HG03571 (cell line): ENCODE measurements around the gene ESPL1.

Source experiments
- ATAC-seq: cut with Tn5 transposase; IDR thresholded peaks from one replicate; pipeline ENCODE4 v1.9.1; 2021; ENCODE audit not compliant: unreplicated experiment

ESPL1 gene

DNA sequence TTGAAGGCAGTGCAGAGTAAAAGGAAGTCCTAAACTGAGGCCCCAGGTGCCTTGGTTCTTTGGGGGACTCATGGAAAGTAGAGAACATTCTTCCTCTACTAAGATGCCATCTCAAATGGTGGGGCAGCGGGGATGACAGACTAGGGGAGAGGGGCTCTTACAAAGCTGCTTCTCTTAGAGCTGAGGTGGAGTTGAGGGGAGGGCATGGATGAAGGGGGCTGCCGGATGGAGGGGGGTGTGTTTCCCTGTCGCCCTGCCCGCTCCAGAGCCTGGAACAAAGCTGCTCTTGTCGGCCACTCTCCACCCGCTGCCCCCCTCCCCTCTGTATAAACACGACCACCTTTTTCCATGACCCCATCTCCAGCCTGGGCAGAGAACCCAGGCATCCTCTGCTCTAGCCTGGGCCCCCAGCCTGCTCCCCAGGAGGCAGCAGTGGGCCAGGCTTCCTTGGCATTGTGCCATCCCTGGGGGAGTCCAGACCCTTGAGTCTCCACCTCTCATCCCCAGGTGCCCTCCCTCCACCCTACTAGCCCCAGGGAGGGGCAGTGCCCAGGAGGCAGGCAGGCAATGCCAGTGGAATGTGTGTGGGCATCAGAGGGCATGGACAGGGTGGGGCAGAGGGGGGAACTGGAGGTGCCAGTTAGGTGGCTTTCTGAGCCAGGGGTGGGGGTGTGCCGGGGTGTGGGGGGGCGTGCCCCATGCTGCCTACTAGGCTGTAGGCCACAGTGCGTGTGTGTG is 37.8 kb upstream of the ESPL1 start:
- no peak for ATAC-seq

DNA sequence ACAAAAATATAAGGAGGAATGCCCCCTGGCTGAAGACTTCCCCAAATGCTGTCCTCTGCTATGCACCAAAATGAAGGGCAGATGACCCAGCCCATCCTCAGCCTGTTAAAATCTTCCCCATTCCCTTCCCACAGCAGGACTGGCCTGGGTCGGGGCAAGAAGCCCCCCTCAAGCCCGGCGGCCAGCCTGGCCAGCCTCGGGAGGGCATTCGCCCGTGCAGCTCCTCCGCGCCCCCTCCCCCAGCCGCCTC is 36.5 kb upstream of the ESPL1 start:
- ATAC-seq = no peak

DNA sequence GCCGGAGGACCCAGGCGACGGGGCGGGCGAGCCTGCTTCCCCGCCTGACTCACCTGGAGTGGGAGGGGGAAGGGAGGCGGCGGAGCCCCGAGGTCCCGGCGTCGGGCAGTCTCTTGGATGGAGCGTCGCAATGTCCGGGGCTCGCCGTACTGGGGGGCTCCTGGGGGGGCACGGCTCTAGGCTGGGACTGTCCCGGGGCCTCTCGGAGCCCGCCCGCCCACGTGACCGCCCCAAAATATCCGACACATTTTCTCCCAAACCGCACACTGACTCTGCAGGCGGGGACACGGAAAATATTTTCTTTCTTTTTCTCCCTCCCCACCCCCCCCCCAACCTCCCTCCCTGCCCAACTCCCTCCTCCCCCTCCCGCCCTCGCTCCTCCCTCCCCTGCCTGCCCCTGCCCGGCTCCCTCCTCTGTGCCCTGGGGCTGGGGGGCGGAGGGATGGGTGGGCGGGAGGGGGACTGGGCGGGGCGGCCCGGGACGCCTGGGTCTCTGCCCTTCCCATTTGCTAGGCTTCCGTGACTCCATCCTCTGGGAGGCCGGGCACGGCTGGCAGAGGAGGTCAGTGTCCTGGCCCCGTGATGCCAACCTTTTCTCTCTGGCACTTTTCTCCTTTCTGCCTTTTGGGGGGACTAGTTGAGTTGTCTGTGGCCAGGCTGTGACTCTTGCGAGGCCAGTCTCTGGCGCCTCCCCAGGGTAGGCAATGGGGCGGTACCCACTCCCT is 36.0 kb upstream of the ESPL1 start, which contains the start of gene RARG:
Gene RARG (minus strand): TSS at position 289 of the 725 bp plus-strand sequence. CDS start 4,664 bp downstream, outside the sequence.
- ATAC-seq = no peak

DNA sequence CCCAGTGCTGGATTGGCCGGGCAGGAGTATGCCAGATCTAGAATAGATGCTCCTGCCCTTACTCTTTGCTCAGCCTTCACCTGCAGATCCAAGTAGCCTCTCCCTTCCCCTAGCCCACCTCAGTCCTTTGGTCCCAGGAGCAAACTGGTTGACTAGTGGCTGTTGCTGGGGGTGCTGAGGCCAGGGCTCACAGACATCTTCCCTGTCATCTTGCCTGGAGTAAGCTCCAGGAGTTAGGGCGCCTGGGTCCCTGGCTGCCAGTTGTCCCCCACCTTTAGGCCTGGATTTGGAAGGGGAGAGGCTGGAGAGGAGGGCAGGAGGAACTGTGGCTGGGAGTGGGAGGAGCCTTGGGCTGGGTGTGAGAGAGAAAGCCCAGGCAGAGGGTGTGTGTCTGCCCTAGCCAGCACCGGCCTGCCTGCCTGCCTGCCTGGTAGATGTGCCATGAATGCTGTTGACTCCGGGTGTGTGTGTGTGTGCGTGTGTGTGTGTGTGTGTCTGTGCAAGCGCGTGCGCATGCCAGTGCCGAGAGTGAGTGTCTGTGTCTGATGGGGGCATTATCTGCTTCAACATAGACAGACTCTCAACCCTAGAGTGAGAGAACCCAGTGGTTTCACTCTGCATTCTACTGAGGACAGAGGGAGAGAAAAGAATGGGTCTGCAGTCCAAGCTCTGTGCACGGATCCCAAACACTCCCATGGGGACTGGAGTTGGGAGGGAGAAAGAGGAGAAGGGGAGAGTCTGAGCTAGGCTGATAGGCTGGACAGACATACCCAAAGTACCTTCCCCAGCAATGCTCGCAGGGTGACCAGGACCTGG is 35.2 kb upstream of the ESPL1 start:
- ATAC-seq = no peak

DNA sequence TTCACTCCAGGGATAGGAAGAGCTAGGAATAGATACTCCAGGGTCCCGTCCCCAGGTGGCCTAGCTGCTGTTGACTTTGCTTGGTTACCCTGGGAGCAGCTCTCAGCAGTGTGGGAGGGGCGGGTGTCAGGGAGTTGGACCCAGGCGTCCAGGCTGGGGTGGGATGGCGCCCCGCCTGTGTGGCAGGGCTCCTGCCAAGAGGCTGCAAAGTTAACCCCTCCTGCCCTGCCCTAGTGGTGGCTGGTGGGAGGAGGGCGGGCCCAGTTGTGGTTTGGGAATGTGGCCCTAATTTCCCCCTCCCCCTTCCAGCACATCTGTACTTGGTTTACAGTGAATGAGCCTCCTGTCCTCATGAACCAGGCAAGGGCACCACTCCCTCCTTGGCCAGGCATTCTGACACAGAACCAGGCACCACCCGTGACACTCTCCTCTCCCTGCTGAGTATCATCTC is 34.4 kb upstream of the ESPL1 start:
- no peak for ATAC-seq

DNA sequence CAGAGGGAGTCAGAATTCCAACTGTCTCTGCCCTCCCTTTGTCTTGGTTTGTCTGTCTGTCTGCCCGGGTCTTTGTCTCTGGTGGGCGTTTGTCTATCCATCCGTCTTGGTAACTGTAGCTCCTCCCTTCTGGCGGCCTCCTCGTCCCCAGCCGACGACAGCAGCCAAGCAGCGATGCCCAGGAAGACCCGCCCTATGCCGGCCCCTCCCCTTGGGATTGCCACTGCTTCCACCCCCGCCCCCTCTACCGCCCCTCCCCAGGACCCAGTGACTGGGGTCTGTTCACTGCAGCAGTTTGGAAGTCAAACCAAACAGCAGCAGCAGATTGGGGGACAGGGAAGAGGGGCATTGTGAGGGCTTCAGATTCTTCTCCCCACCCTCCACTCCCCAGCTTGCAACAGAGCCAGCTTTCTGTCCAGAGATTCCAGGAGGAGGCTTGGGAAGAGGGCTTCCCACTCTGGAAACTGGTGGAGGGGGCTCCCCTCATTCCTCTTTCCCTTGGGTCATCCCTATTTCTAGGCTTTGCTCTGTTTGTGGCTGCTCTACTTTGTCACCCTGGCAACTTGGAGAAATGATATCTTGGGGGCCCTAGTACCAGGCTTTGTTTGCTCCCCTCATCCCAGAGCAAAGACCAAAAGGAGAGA is 33.7 kb upstream of the ESPL1 start:
- no peak for ATAC-seq

DNA sequence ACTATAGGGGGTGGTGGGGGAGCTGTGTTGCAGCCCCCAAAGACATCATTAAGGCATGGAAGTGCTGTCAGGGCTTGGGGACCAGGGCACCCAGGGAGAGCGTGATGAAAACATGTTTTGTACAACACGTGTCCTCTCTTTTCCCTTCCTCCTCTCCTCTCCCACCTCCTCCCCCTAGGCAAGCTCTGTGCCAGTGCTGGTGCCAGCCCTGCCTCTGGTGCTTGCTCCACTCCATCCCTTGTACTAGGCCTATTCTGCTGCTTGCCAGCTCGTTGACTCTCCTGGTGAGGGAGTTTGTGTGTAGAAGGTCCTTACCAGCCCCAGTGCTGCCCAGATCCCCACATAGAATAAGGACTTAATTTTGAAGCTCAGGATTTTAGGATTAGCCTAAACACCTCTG is 32.9 kb upstream of the ESPL1 start:
- ATAC-seq = no peak

DNA sequence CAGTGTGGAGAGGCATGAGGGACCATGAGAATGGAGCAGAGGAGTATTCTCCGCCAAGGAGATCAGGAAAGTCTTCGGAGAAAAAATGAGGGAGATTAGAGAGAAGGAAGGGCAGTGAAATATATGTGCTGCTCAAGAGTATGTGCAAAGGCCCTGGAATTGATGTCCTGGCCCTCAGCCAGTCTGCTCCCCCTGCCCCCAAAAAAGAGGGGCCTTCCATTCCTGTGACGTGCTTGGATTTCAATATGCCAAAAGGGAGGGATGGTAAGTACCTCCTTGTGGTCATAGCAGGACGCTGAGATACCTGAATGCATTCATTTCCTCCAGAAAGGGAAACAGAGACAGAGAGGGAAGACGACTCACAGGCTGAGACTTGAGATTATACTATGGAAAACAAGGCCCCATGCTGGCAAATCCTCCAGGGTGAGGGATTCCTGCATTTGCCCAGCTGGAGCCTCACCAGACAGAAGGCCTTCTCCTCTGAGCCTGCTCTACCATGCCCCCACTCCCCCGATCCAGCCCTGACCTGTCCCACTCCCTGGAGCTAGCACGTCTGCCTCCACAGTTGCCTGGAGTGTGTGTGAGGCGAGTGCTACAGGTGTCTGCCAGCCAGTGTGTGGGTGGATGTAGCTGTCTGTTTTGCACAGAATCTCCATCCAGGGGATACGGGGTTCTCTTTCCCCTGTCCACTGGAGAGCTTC is 32.2 kb upstream of the ESPL1 start:
- ATAC-seq = no peak

DNA sequence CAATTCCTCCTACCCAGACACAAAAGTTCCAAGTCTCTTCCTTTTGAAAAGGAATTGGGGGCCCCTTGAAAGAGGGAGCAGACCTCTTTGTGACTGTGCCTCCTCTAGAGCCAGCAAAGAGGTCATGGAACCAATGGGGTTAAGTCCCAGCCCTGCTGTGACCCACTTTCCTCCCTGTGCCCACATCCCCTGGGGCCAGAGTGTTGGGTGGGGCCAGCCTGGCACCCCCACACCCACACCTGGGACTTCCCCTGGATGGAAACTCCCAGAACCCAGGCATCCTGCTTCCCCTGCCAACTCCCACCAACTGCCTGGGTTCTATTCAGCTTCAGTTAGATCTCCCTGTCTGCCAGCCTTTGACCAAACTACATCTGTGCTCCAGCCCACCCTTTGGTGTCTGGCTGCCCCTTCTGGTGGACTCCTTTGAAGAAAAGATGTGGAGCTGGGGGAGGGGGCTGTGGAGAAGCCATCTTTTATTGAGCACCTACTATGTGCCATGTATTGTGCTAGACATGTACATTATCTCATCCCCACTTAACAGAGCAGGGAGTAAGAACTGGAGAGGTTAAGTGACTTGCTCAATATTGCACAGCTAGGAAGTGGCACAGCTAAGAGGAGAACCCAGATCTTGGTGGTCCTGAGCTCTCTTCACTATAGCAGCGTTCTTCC is 31.5 kb upstream of the ESPL1 start:
- no peak for ATAC-seq

DNA sequence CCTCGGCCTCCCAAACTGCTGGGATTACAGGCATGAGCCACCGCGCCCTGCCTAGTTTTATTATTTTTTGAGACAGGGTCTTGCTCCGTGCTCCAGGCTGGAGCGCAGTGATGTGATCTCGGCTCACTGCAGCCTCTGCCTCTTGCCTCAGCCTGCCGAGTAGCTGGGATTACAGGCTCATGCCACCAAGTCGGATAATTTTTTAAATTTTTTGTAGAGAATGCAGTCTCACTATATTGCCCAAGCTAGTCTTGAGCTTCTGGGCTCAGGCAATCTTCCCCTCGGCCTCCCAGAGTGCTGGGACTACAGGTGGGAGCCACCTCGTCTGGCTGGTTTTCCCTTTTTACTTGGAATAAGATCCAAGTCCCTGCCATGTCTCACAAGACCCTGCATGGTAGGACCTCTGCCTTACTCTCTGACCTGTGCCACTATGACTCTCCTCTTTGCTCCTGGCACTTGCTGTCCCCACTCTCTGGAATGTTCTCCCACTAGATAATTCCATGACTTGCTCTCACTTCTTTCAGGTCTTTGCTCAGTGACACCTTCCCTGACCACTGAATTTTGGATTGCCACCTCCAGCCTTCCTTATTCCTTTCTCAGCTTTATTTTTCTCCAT is 28.3 kb upstream of the ESPL1 start:
- ATAC-seq = no peak

DNA sequence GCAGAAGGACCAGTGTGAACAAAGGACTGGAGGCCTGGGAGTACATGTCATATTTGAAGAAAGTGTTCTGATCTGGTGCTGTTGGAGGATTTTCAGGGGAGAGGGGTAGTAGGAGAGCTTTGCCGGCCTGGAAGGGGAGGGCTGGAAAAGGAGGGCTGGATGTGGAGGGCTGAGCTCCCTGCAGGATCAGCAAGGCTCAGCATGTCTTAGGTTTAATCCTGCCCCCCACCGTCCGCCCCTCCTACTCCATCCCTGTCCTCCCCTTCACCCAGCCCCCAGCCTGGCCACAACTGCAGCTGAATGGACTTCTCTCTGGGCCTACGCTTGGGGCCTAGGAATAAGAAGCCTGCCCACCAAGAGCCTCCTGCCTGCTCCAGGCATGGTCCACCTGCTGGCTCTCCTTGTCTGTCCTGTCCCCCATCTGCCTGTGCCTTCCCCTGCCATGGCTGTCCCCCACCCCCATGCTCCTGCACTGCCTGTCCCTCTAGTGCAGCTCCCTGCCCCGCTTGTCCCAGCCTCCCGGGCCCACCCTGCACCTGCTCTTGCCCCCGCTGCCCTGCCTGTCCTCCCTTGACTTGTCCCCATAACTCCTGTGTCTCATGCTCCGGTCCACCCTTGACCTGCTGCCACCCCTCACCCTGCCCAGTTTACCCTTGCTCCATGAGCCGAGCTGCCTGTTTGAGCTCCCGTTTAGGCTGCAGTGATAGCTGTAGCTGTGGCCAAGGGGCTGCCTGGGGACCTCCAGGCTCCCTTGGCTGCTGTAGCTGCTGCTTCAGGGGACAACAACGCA is 26.3 kb upstream of the ESPL1 start:
- no peak for ATAC-seq

DNA sequence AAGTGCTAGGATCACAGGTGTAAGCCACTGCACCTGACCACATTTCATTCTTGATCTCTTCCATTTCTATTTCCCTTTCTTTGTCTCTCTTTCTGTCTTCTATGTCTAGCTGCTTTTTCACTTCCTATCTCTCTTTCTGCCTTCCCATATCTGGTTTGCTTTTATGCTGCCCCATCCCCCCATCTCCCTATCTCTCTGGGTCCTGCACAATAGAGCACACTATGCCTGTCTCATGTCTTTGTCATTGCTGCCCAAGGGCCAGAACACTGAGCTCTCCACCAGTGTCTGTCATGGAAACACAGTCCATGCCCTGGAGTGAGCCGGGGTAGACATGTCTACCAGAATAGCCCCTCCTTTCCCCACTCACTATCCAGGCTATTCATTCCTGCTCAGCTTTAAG is 23.8 kb upstream of the ESPL1 start:
- no peak for ATAC-seq

DNA sequence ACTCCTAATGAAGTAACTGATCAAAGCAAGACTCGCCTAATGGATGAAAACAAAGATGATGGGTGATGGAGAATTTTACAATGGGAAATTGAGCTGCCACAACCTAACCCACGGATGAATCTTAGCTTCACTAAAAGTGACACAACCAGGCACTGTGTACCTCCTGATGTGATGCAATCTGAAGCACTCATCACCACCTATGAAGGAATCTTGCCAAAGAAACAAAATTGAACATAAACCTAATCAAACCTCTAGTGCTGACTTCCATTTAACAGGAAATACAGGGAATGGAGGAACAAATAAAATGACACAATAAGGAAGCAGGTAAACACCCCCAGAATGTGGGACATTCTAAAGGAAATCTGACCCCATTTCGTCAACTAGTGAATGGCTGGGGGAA is 22.8 kb upstream of the ESPL1 start:
- no peak for ATAC-seq

DNA sequence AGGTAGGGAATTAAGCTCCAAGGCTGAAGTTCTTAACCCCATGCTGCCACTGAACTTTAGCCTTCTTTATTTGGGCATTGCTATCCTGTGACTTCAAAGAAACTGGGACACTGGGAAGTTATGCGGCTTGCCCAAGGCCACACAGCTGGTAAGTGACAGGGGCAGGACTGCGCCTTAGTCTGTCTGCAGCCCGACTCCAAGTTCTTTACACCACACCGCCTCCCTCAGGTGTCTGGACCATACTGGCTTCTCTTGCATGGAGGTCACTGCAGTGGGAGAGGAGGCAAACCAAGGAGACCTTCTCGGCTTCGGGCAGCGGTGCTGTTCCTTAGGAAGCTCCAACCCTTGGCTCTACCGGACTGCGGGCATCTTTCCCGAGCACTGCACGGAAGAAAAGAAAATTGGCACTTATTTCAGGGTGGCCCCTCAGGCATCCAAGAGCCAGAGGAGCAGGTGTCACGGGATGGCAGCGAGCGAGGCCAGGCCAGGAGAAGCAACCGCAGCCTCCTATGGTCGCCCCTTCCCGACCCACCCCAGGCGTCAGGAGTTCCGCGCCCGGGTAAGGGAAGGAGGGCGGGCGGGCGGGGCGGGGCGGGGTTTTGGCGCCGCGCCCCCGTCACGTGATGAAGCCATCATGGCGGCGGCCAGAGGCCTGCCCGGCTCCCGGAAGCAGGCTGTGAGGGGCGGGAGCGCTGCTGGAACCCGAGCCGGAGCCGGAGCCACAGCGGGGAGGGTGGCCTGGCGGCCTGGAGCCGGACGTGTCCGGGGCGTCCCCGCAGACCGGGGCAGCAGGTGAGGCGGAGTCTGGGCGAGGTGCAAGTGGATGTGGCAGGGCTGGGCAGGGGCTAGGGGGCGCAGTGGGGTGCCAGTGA is 16.4 kb upstream of the ESPL1 start:
- ATAC-seq = peak; percentile 59

DNA sequence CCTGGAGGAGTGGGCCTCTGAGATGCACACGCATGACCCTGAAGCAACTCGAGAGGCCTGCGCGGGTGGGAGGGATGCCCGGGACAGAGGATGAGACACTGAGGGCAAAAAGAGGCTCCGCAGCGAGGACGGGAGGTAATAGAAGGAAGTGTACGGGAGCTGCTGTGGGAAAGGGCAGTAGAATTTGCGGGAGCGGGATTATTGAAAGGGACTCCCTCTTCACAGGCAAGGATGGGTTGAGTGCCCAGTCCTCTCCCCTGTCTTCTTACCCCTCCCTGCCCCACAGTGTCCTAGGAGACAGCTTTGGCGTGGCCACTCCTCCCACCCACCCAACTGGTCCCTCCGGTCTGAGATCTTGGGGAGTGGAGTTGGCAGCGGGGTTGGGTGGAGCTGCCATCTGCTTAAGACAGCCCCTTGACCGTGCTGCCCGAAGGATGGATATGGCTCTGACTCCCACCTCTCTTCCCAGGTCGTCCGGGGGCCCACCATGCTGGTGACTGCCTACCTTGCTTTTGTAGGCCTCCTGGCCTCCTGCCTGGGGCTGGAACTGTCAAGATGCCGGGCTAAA is 15.7 kb upstream of the ESPL1 start:
- ATAC-seq = no peak

DNA sequence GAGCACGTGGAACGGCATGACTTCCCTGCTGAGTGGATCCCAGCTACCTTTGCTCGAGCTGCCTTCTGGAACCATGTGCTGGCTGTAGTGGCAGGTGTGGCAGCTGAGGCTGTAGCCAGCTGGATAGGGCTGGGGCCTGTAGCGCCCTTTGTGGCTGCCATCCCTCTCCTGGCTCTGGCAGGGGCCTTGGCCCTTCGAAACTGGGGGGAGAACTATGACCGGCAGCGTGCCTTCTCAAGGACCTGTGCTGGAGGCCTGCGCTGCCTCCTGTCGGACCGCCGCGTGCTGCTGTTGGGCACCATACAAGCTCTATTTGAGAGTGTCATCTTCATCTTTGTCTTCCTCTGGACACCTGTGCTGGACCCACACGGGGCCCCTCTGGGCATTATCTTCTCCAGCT is 14.8 kb upstream of the ESPL1 start:
- no peak for ATAC-seq

DNA sequence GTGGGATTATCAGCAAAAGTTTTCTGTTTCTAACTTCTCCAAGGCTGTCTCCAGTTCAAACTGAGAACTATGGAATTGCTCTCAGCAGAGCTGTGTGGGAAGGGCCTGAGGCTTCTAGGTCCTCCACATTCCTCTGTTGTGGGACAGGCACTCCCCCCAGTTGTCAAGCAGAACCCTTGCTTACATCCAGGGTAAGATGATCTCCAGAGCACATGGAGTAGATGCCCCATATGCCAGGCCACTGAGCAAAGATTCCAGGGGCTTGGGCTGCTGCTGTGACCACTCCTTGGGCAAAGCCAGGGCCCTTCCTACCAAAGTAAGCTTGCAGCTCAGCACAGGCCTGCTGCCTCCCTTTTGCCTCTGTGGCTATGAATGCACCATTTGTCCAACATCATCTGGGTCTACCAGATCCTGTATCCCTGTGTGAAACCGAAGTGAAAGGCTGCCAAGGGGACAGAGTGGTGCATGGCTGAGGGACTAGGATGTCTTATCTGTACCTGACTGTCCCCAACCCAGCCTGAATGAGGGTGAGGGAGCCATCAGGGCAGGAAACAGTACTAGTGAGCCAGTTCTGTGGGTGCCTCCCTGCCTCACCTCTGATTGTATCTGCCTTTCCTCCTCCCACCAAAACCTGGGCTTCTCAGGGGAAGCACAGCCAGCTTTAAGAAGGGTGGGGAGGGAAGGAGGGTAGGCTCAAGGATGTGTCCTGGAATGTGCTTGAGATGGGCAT is 13.1 kb upstream of the ESPL1 start:
- ATAC-seq = no peak
